BJ (cell line): ENCODE data around the gene ANGEL2. TPM values are rescaled to one million over a fixed set of nuclear protein-coding genes. Genes with fewer than 3 reads are reported as not detected.

Experiments used
- CTCF ChIA-PET: fragments of 350-600 bp; formaldehyde crosslinking; extraction: SDS; loops from one replicate; lab custom pipeline; 2021; ENCODE audit warnings: antibody characterized with exemption, inconsistent platforms; lab: Yijun Ruan, JAX
- POLR2A ChIA-PET: fragments of 300-600 bp; sonication (Branson Sonifier 250); formaldehyde crosslinking; extraction: SDS; loops from one replicate; lab custom pipeline; 2021; ENCODE audit warnings: antibody characterized with exemption; lab: Charles Lee
- DNase-seq: peaks from one replicate; pipeline ENCODE4 v3.0.0-alpha.2; 2011; ENCODE audit warnings: low read depth
- H3K27me3 ChIP-seq: 2 replicates; pipeline ENCODE4 v1.6.0; 2011; ENCODE audit warnings: low read length; ENCODE audit not compliant: control insufficient read depth, insufficient read depth
- H3K36me3 ChIP-seq: 2 replicates; pipeline ENCODE4 v1.5.1; 2011; ENCODE audit warnings: low read length; ENCODE audit not compliant: control insufficient read depth, insufficient read depth
- H3K4me3 ChIP-seq: 2 replicates; pipeline ENCODE4 v1.5.1; 2011; ENCODE audit warnings: low read depth, mild to moderate bottlenecking, control low read depth, low read length
- polyA plus RNA-seq: library from polyadenylated mRNA; depleted of rRNA; stranded (reverse); fragments of >200 nt; gene quantifications from 2 replicates; pipeline ENCODE4 v1.2.3, GENCODE V29; 2011
- TF ChIP-seq, protein P1 (sequence below): IDR thresholded peaks from 2 replicates; pipeline ENCODE4 v1.5.1; 2011; ENCODE audit warnings: low read depth, mild to moderate bottlenecking, control low read depth, inconsistent platforms, low read length, moderate library complexity; ENCODE audit not compliant: insufficient read depth

The ANGEL2 gene
- polyA plus RNA-seq, 1 experiment = 13.3 TPM

DNA sequence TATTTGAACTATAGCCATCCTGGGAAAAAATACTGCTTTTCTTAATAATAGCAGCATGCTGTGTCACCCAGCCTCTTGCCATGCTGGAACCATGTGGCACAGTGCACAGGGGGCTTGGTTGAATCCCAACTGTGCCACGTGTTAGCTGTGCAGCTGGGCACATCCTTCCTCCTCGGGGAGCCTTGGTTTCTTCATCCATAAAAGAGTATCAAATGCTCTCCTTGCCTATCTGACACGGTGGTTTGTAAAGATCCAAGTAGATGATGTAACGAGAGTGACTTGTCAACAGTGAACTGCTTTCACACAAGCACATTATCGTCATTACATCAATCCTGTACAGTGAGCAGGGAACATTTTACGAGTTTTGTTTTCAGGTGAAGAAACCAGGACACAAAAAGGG, 41.0 kb downstream of the ANGEL2 start:
- no peak for DNase-seq
- TF ChIP-seq, protein P1, sequence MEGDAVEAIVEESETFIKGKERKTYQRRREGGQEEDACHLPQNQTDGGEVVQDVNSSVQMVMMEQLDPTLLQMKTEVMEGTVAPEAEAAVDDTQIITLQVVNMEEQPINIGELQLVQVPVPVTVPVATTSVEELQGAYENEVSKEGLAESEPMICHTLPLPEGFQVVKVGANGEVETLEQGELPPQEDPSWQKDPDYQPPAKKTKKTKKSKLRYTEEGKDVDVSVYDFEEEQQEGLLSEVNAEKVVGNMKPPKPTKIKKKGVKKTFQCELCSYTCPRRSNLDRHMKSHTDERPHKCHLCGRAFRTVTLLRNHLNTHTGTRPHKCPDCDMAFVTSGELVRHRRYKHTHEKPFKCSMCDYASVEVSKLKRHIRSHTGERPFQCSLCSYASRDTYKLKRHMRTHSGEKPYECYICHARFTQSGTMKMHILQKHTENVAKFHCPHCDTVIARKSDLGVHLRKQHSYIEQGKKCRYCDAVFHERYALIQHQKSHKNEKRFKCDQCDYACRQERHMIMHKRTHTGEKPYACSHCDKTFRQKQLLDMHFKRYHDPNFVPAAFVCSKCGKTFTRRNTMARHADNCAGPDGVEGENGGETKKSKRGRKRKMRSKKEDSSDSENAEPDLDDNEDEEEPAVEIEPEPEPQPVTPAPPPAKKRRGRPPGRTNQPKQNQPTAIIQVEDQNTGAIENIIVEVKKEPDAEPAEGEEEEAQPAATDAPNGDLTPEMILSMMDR = no peak
- CTCF ChIA-PET = no interaction called here
- POLR2A ChIA-PET = no interaction called here
- H3K27me3 ChIP-seq = no peaks in the 10 kb centered on the region
- H3K4me3 ChIP-seq = no peak overlapping the region
- H3K36me3 ChIP-seq = no peaks in the 10 kb centered on the region

DNA sequence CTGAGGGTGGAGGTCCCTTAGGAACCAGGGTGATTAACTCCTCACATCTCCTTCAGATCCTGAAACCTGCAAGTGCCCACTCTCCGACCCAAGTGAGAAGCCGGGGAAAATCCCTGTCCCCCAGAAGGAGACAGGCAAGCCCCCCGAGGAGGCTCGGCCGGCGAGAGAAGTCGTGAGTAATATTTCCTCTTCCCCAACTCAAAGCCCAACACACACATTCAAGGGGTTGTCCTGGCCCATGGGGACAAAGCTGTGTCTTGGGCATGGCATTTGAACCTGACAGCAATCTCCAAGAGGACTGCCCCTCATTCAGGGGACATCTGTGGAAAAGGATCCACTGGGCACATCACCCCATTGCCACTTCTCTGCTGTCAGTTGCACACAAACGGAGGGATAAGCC, 41.8 kb downstream of the ANGEL2 start:
- H3K27me3 ChIP-seq = no peaks in the 10 kb centered on the region
- no peak overlapping the region for H3K4me3 ChIP-seq
- DNase-seq = no peak
- TF ChIP-seq, protein P1 = no peak
- ChIA-PET POLR2A (no interaction called here), CTCF (no interaction called here)
- H3K36me3 ChIP-seq = no peaks in the 10 kb centered on the region

DNA sequence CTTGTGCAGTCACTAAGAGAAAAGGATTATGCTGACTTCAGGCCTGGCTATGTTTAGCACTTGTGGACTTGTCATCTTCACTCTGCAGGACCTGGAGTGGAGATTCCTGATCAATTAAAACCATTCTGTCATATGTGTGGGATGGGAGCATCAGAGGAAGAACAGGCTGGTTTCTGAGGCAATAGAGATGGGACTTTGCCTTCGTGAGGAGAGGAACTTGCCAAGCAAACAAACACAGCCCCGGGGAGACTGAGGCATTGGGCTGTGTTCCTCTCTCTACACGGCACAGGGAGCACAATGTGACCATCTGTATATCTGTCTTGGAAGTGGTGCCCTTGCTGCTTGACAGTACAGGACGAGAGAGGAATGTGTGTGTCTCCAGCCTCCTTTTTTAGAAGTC, 42.2 kb downstream of the ANGEL2 start:
- CTCF ChIA-PET = no interaction called here
- DNase-seq = no peak
- POLR2A ChIA-PET = no interaction called here
- no peak overlapping the region for H3K4me3 ChIP-seq
- TF ChIP-seq, protein P1 = no peak
- H3K36me3 ChIP-seq = no peaks in the 10 kb centered on the region
- no peaks in the 10 kb centered on the region for H3K27me3 ChIP-seq

DNA sequence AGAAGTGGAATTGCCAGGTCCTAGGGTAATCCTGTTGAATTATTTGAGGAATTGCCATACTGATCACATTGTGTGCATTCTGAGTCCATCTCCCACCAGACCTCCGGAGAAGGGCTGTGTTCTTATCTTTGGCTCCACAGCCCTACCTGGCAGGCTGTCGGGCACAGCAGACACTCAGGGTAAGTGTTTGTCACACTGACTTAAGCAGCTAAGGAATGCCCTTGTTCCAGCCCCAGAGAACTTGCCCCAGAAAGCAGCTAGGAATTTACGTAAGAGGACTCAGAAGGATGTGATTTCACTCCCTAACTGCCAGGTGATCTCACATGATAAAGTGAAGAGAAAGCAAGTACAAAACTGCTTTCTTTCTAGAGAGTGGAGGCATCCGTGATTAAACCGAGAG, 44.4 kb downstream of the ANGEL2 start:
- no peak for DNase-seq
- H3K4me3 ChIP-seq = no peak overlapping the region
- ChIA-PET POLR2A (no interaction called here), CTCF (no interaction called here)
- no peaks in the 10 kb centered on the region; the same call in 1 of the 2 replicates for H3K27me3 ChIP-seq
- TF ChIP-seq, protein P1 = no peak
- H3K36me3 ChIP-seq = no peaks in the 10 kb centered on the region

DNA sequence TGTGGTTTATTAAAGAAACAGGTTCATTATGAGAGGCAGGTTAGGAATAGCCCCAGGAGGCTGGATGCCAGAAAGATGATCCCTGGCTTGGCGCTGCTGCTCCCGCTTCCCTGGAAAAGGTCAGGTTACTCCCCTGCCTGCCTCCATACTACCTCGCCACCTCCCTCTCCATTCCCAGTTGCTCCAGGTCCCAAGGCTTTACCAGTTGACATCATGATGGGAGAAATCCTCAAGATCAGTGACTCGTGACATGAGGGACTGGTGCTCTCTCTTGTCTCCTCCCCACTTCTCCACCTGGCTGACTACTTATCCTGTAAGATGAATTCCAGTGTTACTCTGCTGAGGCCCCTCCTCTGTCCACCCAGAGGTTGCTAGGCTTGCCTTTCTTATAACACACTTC, 45.6 kb downstream of the ANGEL2 start:
- H3K27me3 ChIP-seq = peaks cover 2% of the 10 kb centered on the region
- POLR2A ChIA-PET = no interaction called here
- H3K36me3 ChIP-seq = no peaks in the 10 kb centered on the region
- no peak for DNase-seq
- no peak overlapping the region for H3K4me3 ChIP-seq
- TF ChIP-seq, protein P1 = no peak
- CTCF ChIA-PET = no interaction called here
